DMS114 treated with DMSO at 0.1 percent for 48 hours (cell line): Measurements from ENCODE around the gene SMIM12.

Experiments
- DNase-seq: peaks from one replicate; lab custom pipeline; 2025; ENCODE audit not compliant: unreplicated experiment; lab: John Stamatoyannopoulos, UW

SMIM12 gene

GRCh38 chr1:34803770-34804169 lies 55.8 kb downstream of the SMIM12 start:
- DNase-seq, result no peak
